ENCODE data around the gene ETS1.

Gene ETS1

GRCh38 chr11:128483211-128483788, 104.1 kb downstream of the ETS1 start:
- TF ChIP-seq GABPA (IDR thresholded peaks at IDR 0.05; ENCODE audit: low read depth) (no peak), POLR2AphosphoS5 (IDR thresholded peaks at IDR 0.05; ENCODE audit: low read depth) (no peak), SPI1 (IDR thresholded peaks at IDR 0.05; ENCODE audit: borderline replicate concordance, low read depth) (no peak), CTCF (IDR thresholded peaks at IDR 0.05; ENCODE audit: insufficient read depth, low read length) (no peak)
- TF ChIP-seq, protein P1, sequence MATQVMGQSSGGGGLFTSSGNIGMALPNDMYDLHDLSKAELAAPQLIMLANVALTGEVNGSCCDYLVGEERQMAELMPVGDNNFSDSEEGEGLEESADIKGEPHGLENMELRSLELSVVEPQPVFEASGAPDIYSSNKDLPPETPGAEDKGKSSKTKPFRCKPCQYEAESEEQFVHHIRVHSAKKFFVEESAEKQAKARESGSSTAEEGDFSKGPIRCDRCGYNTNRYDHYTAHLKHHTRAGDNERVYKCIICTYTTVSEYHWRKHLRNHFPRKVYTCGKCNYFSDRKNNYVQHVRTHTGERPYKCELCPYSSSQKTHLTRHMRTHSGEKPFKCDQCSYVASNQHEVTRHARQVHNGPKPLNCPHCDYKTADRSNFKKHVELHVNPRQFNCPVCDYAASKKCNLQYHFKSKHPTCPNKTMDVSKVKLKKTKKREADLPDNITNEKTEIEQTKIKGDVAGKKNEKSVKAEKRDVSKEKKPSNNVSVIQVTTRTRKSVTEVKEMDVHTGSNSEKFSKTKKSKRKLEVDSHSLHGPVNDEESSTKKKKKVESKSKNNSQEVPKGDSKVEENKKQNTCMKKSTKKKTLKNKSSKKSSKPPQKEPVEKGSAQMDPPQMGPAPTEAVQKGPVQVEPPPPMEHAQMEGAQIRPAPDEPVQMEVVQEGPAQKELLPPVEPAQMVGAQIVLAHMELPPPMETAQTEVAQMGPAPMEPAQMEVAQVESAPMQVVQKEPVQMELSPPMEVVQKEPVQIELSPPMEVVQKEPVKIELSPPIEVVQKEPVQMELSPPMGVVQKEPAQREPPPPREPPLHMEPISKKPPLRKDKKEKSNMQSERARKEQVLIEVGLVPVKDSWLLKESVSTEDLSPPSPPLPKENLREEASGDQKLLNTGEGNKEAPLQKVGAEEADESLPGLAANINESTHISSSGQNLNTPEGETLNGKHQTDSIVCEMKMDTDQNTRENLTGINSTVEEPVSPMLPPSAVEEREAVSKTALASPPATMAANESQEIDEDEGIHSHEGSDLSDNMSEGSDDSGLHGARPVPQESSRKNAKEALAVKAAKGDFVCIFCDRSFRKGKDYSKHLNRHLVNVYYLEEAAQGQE (IDR thresholded peaks at IDR 0.05; ENCODE audit: insufficient replicate concordance, low read depth), result no peak
- DNase-seq (ENCODE audit: low read depth in 1 of 2, low spot score in 1 of 2), result no peak
- Histone ChIP-seq H3K4me3 (replicated peaks; ENCODE audit: insufficient read depth, low read length) (no peak overlapping the region), H3K27me3 (ENCODE audit: insufficient read depth, poor library complexity, severe bottlenecking) (peaks cover 5% of the 10 kb centered on the region), H3K27ac (replicated peaks) (no peak overlapping the region)

DNA sequence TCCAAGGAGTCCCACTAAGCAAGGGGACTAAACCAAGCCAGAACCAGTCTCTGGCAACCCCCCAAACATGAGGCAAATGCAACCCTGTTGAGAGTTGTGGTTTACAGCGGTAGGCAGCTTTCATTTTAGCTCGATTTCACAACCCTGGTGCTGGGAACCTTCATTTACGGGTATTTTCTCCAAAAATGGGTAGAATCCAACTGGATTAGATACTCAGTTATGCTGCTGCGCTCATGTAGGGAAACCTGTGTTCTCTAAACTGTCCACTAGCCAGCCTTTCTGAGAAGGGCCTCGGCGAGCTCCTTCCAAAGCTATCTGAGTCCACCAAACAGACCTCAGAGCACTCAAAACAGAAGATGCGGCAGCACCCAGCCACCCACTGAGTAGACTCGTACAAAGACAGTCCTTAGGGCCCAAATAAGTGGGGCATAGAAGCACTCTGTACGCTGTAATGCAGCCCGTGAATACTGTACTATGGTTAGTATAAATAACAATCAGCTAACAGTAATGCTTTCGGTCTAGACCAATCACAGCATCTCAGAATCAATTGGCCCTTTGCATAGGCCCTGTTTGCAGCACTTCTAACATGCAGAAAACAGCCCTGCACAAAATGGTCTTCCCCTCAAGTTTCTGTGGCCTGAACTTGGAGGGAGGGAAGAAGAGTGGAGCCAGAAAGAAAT, 104.7 kb downstream of the ETS1 start:
- Histone ChIP-seq H3K27ac (replicated peaks) (no peak overlapping the region), H3K4me3 (replicated peaks; ENCODE audit: insufficient read depth, low read length) (no peak overlapping the region), H3K27me3 (ENCODE audit: insufficient read depth, poor library complexity, severe bottlenecking) (peaks cover 5% of the 10 kb centered on the region)
- no peak for DNase-seq (ENCODE audit: low read depth in 1 of 2, low spot score in 1 of 2)
- TF ChIP-seq, protein P1 (IDR thresholded peaks at IDR 0.05; ENCODE audit: insufficient replicate concordance, low read depth), result no peak
- TF ChIP-seq SPI1 (IDR thresholded peaks at IDR 0.05; ENCODE audit: borderline replicate concordance, low read depth) (no peak), POLR2AphosphoS5 (IDR thresholded peaks at IDR 0.05; ENCODE audit: low read depth) (no peak), CTCF (IDR thresholded peaks at IDR 0.05; ENCODE audit: insufficient read depth, low read length) (no peak), GABPA (IDR thresholded peaks at IDR 0.05; ENCODE audit: low read depth) (no peak)

GRCh38 chr11:128482092-128482491, 105.3 kb downstream of the ETS1 start:
- TF ChIP-seq GABPA (IDR thresholded peaks at IDR 0.05; ENCODE audit: low read depth) (no peak), SPI1 (IDR thresholded peaks at IDR 0.05; ENCODE audit: borderline replicate concordance, low read depth) (no peak)
- TF ChIP-seq, protein P1 (IDR thresholded peaks at IDR 0.05; ENCODE audit: insufficient replicate concordance, low read depth), result no peak
- Histone ChIP-seq H3K27ac (replicated peaks) (no peak overlapping the region), H3K27me3 (ENCODE audit: insufficient read depth, poor library complexity, severe bottlenecking) (peaks cover 5% of the 10 kb centered on the region), H3K4me3 (replicated peaks; ENCODE audit: insufficient read depth, low read length) (no peak overlapping the region)
- DNase-seq (ENCODE audit: low read depth in 1 of 2, low spot score in 1 of 2), result no peak

All from HL-60 (cell line).